EH (cell line): ENCODE data around the gene SPAG16.
A peak's percentile ranks its signal among the peaks of the same experiment; 100 is the strongest.
"Not testable (repeated sequence)": the region's sequence is repeated elsewhere in the genome, so short reads cannot be mapped to it uniquely, and the experiment has no call there.

ENCODE experiments used
- DNase-seq: peaks from one replicate; pipeline ENCODE4 v3.0.0-alpha.2; 2015; ENCODE audit warnings: low read depth

SPAG16 gene

DNA sequence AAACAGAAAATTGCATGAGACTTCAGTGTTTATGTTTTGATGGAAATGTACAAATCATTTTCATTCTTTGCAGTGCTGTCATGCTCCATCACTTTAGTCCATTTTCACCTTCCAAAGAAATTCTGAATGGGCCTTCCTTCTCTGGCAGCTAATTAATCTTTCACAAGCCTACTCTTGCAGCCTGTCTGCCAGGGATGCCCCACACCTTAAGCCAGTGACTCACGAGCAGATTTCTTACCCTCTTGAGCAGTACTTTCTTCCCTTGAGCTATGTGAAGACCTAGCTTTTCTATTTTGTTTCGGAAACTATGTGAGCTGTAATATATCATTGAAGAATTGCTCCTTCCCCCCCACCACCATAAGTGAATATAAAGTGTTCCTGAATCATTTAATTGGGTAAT is 722.3 kb downstream of the SPAG16 start:
- peak; percentile 15 for DNase-seq

DNA sequence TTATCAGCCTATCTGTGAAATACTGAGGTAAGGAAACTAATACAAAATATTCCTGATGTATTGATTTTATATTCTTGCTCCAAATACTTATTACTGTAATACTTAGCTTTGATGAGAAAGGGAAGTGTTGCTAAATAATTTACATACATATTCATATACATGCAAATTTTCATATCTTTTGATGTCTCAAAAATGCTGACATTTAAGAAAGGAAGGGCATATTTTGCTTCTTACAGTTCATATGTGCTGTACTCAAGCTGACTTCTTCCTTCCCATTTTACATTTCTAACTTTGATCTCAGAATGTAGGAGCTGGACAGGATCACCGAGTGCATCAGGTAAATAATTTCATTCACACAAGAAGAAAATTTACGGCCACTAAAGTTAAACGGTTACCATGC is 727.4 kb downstream of the SPAG16 start:
- DNase-seq, result no peak

DNA sequence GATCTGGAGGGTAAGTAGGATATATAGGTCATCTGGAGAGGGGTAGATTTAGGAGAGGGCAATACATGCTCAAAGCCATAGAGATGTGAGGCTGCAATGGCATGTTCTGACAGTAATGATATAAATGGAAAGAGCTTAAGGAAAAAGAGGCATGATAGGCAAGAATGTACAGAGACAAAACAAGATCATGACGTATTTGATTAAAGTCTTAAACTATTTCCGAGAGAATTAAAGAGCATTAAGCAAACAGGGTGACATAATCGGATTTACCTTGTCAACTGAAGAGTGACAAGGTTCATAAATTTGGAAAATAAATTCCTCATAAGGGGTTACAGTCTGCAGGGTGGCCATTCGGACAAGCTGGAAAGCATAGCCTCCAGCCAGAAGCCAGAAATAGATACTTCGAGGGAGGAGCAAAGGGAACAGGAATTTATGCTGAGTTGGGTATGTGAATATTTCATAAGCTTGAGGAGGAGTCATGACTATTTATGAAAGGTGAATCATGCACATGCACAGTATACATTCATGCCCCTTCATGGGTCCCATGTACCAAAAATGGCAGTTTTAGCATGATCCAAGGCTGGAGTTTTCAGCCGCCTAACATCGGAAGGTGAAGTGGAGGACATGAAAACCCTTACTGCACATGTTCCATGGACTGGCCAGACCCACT is 730.4 kb downstream of the SPAG16 start:
- DNase-seq, result peak; percentile 10

DNA sequence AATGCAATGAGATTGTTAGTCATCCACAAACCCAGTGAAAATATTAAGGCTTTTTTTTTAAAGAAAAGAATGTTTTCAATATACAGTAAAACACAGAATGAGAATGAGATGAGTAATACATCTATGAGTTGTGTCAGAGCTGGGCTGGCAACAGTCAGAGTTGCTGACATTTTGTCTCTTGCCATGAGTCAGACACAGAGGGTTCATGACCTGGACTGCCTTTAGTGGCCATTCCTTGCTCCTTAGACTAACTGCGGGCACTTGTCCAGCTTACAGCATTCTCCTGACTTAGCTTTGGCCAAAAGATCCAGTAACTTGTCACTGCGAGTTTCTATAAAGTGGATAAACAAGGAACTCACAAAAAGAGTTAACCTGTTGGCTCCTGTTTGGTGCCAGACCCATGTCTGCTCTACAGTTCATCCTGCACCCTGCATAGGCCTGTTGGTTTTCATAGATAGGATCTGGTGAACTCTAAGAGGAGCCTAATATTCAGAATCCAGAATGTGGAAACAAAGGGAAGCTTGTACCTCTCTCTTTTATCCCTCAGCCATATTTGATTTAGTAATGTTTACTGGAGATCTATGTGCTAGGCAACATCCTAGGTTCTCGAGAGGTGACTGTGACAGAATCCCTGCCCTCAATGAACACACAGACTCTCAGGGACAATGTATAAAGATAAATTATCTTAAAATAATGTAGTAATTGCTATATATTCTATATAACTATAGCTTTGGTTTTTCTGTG is 735.1 kb downstream of the SPAG16 start:
- peak; percentile 99 for DNase-seq

DNA sequence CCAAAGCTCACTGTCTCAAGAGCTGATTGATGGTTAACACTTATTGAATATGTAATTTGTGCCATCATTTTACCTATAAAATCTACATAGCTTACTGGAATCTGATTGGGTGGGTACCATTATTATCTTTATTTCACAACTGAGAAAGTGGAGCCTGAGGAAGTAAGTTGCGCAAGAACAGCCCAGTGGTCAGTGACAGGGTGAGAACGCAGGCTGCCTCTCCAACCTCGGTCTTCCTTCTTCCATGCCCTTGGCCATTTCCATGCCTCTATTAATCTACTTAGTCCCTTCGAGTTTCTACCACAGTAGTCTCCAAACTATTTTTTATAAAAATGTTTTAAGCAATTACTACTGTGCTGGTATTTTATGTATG is 735.7 kb downstream of the SPAG16 start:
- no peak for DNase-seq

DNA sequence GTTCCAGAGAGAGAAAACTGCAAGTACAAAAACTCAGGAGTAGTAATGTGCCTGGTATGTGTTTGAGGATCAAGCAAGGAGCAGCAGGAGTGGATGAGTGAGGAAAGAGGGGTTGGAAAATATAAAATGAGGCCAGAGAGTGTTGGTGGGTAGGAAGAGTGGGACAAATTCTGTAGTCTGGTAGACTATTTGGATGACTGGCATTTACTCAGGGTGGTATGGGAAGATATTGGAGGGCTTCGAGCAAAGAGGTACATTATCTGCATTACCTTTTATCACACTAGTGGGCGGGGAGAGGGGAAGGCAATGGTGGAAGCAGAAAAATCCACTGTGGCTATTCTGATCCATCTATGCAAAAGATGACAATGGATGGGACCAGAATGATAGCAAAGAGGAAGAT is 744.9 kb downstream of the SPAG16 start:
- no peak for DNase-seq

DNA sequence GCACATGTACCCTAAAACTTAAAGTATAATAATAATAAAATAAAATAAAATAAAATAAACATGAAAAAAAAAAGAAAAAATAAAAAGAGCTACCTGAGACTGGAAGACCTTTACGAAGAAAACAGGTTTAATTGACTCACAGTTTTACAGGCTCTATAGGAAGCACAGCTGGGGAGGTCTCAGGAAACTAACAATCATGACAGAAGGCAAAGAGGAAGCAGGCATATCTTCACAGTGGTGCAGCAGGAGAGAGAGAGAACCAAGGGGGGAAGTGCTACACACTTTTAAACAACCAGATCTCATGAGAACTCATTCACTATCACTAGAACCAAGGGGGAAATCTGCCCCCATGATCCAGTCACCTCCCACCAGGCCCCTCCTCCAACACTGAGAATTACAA is 747.3 kb downstream of the SPAG16 start:
- no peak for DNase-seq

DNA sequence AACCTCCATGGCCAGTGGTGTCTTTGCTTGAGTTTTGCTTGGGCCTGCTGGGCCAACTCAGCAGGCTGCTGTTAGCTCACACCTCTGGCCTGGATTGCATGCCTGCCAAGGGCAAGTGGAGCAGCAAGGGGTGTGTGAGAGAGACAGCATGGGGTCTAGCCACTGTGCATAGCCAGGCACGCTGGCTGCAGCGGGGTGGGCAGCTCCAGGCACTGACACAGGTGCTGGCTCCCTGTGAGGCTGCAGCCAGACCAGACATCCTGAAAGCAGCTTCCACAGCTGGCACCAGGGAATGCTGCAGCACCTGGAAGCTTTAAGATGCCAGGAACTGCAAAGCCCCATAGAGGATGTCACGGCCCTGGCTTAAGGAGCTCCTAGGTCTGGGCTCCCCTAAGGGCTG is 750.2 kb downstream of the SPAG16 start:
- no peak for DNase-seq

DNA sequence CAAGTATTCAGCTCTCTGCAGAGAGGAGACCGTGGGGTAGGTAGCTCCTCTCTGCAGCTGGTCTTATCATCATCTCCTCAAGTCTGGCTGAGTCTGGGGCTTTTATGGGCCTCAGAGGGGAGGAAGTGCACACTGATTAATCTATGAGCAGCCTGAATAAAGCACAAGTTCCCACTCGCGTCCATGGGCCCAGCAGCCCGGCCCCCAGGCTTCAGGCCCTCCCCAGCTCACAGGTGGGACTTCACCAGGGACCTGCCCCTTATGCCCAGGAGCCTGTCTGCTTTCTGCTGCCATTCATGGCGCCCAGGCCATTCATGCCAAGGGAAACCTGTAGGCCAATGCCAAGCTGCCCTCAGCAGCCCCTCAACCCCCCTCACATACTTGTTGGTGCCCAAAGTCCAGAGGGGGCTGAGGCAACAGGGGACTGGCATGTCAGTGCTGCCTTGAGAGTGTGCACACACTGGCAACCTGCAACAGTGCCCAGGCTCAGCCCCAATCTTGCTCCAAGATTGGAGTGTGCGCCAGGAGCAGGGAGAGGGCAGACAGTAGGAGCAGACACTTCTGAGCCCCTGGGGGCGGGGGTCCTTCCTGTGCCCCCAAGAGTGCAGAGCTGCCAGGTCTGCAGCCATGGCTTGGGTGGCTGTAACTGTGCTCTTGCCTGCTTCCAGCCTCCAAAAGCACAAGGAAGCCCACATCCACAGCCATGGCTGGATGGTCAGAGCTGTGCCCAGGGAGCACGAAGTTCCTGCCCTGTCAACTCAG is 751.0 kb downstream of the SPAG16 start:
- no peak for DNase-seq

DNA sequence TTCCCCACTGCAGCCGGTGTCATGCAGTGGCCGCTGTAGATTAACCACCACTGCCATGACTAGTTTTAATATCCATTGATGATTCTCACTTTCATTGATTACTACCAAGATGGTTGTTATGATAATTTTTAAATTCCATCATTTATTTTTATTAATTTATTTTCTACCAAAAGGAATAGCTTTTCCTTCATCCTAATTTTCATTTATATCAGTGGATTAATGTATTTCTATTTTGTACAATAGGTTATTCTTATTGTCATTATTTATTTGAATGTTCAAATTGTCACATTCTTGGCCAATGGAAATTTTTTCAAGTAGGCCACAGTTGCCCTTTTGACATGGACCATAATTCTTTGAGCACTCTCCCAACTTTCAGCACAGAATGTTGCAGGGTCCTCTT is 751.7 kb downstream of the SPAG16 start:
- DNase-seq, result no peak

DNA sequence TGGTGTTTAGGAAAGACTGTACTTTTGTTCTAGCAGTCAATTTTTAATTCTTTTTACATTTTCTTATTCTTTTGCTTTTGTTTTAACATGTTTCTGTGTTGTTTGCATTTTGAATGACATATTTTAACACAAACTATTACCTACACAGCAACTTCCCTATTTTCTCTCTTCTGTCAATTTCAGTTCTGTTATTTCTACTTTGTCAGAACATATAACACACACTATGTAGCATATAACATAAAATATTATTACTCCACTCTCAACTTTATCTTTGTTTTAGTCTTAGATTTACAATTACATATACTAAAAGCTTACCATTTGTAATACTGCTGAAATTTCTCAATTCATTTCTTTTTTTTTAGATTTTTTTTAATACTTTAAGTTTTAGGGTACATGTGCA is 753.9 kb downstream of the SPAG16 start:
- no peak for DNase-seq

DNA sequence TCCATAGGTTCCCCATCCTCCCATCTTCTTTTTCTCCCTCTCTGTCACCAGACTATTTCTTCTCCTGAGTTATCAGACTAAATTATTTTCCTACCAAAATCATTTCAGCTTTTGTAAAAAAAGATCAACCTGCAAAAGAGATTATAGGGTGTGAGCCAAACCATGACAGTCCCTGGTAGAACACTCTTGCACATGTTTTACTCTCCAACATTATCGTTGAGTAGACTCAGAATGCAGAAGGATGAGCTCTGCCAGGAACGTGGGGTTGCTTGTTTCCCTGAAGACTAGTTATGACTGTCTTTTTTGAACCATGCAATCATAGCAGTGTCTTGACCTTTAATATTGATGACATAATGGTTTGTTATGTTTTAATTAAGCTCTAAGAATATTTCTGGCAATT is 766.5 kb downstream of the SPAG16 start:
- DNase-seq, result no peak

DNA sequence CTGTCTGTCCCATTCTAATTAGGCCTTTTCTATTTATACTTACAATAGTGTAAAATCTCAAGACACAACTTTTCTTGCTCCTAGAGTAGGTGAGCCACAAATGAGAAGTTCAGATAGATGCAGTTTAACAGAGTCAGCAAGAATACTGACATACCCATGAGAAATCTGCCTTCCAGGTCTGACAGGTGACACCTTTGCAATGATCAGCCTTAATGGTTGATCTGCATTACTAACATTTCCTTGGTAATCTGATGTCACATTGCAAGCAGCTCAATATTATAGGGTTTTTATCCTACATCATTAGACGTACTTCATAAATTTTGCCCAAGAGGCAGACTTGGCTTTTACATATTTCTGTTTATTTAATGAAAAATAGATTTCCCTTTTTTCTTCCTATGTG is 767.3 kb downstream of the SPAG16 start:
- DNase-seq, result no peak

DNA sequence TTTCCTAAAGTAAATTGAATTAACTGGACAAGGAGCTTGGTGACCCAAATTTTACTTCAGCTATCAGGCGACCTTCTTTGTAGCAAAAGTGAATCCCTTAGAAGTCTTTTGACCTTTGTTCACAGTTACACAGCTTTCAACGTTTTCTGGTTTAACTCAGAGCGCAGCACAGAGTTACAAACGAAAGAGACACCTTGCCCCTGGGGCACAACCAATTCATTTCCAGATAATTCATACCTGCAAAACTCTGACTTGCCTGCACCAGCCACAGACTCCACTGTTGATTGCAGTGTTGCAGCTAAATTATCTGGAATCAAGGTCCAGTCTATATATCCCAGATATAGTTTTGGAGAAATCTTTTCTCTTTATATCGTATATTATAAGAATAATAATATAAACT is 768.0 kb downstream of the SPAG16 start:
- DNase-seq, result no peak

DNA sequence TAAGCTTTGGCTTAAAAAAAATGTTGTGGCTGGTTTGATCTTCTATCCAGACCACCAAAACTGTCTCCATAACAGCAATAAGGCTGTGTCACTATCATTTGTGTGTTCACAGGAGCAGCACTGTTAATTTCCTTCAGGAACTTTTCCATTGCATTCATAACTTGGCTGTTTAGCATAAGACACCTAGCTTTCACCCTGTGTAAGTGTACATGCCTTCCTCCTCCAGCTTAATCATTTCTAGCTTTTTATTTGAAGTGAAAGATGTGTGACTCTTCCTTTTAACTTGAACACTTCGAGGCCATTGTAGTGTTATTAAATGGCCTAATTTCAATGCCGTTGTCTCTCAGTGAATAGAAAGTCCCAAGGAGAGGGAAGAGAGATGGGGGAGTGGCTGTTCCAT is 773.7 kb downstream of the SPAG16 start:
- DNase-seq, result no peak

DNA sequence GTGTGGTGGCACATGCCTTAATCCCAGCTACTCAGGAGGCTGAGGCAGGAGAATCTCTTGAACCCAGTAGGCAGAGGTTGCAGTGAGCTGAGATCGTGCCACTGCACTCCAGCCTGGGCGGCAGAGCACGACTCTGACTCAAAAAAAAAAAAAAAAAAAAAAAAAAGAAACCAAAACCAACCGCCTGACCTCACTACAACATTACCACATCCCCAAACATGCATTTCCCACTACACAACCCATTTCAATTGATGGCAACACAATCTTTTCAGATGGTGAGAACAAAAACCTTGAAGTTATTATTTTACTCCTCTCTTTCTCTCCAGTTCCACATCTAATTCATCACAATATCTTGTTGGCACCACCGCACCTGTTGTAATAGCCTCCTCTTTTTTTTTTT is 778.0 kb downstream of the SPAG16 start:
- DNase-seq, result not testable (repeated sequence)

DNA sequence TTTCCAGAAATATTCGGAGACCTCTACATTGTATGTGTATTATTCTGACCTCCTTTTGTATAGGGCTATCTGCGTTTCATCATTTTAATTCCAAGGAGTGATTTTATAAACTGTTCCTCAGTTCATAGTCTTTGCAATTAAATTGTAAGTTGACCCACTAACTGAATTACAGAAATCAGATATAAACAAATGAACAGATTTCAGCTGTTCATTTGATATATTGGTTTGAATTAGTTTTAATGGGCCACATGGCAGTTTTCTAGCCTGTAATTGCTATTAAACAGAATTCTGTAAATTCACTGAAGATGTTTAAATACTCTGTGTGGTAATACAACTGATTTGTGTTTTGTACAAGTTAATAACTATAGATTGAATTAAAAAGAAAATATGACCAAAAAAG is 780.2 kb downstream of the SPAG16 start:
- no peak for DNase-seq

DNA sequence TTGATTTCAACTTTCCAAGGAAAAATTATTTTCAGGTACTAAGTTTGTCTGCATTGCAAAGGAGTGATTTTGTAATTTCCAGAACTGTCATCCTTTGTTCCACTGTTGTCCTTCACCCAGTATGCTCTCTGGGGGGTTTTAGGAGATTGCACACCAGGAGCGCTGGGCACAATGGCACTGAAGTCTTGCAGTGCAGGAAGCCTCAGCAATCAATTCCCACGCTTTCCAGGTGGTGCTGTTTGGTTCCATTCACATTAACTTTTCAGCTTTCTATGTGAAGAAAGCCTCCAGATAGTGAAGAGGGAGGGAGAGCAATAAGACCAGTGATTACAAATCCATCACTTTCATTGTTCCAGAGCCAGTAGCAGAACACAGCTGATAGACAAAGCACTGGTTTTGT is 782.6 kb downstream of the SPAG16 start:
- no peak for DNase-seq

DNA sequence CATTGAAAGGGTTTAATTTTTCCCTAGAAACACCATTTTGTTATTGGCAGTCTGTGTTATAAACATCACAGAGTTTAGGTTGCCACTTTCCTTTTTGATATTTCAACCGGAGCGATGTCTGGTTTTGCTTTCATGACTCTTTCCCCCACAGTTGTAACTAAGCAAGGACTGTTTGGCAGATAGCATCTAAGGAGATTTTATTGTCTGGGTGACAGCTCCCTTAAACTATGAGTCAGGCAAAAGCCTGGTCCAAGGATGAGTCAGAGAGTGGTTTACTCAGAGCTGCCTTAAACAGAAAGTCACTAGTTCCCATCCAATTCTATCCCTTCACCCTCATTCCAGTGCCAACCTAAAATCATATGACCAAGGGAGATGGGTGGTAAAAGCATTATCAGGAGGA is 785.0 kb downstream of the SPAG16 start:
- DNase-seq, result peak; percentile 95

DNA sequence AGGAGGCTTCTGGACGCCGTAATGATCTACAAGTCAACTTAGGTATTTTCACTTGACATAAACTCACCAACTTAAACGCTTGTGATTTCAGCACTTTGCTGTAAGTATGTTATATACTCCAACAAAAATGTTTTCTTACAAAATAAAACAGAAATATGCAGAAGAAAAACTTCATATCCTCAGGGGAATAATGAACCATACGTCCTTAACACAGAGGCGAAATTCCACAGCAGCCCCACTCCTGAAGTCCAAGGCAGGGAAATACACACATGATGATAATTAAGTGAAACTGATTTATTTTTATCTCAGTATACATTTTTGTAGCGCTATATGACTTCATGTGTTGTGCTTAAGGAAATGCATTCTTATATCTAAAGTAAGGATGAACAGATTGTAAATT is 791.2 kb downstream of the SPAG16 start:
- DNase-seq, result peak; percentile 25

DNA sequence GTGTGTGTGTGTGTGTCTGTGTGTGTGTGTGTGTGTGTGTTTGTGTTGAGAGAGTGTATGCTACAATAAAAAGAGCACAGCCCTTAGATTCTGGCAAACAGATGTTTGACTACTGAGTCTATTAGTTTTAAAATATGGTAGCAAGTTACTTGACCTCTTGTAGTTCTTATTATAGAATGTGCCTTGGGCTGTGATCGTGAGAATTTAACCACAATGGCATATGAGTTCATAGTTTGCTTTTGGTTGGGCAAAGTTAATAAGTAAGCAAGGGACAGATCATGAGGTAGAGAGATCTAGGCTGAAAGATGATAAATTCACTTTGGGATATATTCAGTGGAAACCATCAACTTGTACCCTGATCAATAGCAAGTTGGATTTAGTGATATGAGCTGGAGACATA is 792.3 kb downstream of the SPAG16 start:
- DNase-seq, result peak; percentile 78

DNA sequence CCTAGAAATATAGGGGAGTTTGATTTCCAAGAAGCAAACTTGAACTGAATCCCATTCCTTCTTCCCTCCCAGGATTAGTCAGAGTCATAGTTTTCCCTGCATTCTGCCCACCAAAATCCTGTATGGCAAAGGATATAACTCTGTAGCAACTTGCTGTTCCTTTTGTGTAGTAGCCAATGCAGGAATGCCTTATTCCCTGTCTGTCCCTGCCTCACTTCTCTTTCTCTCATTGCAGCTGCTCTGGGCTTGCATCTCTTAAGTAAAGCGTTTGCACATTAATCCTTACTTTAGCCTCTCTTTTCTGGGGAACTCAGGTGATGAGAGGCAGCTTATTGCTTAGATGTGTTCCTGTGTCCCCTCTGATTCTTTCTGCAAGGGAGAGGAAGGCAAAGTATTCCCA is 793.5 kb downstream of the SPAG16 start:
- peak; percentile 21 for DNase-seq

DNA sequence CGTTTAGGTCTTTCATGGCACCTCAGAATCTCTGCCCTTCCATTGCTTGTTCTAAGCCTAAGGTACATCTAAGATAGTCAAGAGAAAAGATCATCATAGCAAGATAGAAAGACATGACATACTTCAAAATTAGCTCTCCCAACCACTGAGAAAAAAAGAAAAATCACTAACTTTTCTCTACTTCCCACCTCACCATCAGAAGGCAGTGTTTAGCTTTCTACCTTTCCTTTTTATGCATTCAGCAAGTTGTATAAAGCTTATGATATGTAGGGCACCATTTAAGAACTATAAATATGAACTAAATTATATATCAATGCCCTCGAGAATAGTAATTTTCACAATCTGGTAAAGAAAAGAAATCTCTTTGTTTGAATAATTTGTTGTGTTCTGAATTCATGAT is 794.8 kb downstream of the SPAG16 start:
- DNase-seq, result no peak
